GM10266 (cell line): ENCODE data around the gene STAG1.
"Not testable (repeated sequence)": the region's sequence is repeated elsewhere in the genome, so short reads cannot be mapped to it uniquely, and the experiment has no call there.

Source experiments
- DNase-seq: peaks from one replicate; pipeline ENCODE4 v3.0.0; 2012; ENCODE audit errors: extremely low spot score
- CTCF ChIP-seq: IDR thresholded peaks from 2 replicates; pipeline ENCODE4 v1.5.1; 2012; ENCODE audit warnings: mild to moderate bottlenecking, low read depth; ENCODE audit not compliant: control insufficient read depth, insufficient read depth; ENCODE audit errors: missing control alignments

Gene STAG1

GRCh38 chr3:136730595-136731273 is 21.4 kb downstream of the STAG1 start:
- no peak for DNase-seq

GRCh38 chr3:136728918-136729317 is 23.3 kb downstream of the STAG1 start:
- no peak for TF ChIP-seq CTCF
- no peak for DNase-seq

More at GRCh38 chr3:136730595-136731273, 21.4 kb downstream of the STAG1 start:
- TF ChIP-seq CTCF: no peak

- TF ChIP-seq CTCF: no peak
- no peak for DNase-seq
Measured at GRCh38 chr3:136728473-136728872, 23.7 kb downstream of the STAG1 start.

GRCh38 chr3:136725468-136725867 is 26.7 kb downstream of the STAG1 start:
- TF ChIP-seq CTCF: no peak
- no peak for DNase-seq

- not testable (repeated sequence) for DNase-seq
Measured at GRCh38 chr3:136722916-136723315, 29.3 kb downstream of the STAG1 start.

- DNase-seq: not testable (repeated sequence)
Measured at GRCh38 chr3:136722399-136722798, 29.8 kb downstream of the STAG1 start.

- TF ChIP-seq CTCF: no peak
- no peak for DNase-seq
Measured at GRCh38 chr3:136720091-136720490, 32.1 kb downstream of the STAG1 start.

GRCh38 chr3:136716629-136717028 is 35.5 kb downstream of the STAG1 start:
- DNase-seq: no peak
- TF ChIP-seq CTCF: no peak
